Spleen (tissue), 7 donors: Measurements from ENCODE around the gene MMP23B.

Experiments used
- CTCF ChIP-seq, 11 experiments: fragments of 200-600 bp in 7 of 11; fragments of 450-650 bp in 4 of 11; sonication (generic) in 4 of 11; IDR thresholded peaks in 8 of 11; conservative IDR thresholded peaks in 3 of 11; 1 replicate in 7 of 11; 2 replicates in 4 of 11; pipeline versions ENCODE4 v1.4.0 to v1.8.0; 2016 to 2021; ENCODE audit warnings: antibody characterized with exemption in 11 of 11, inconsistent platforms in 4 of 11, mild to moderate bottlenecking in 1 of 11
- POLR2A ChIP-seq, 3 donors: fragments of 450-650 bp; IDR thresholded peaks; one replicate each; pipeline ENCODE4 v1.5.1; 2017; ENCODE audit warnings: antibody characterized with exemption in 3 of 3, mild to moderate bottlenecking in 1 of 3
- POLR2AphosphoS5 ChIP-seq, 3 donors: sonication (generic); formaldehyde crosslinking; IDR thresholded peaks; one replicate each; pipeline ENCODE4 v1.5.1; 2017; ENCODE audit warnings: antibody characterized with exemption in 3 of 3
- donor health status: DM: no; HTN: no; CAD: no; lungs with moderate emphysema.
- donor health status: DM: no; HTN: no; CAD: no.
- donor health status: DM: no; HTN: no; CAD: no.

- TF ChIP-seq CTCF (IDR thresholded peaks at IDR 0.05 in 8 of 11, conservative IDR thresholded peaks at IDR 0.05 in 3 of 11) (no peak), POLR2A (IDR thresholded peaks at IDR 0.05) (no peak), POLR2AphosphoS5 (IDR thresholded peaks at IDR 0.05) (no peak)
Measured at GRCh38 chr1:1616045-1616790, 15.8 kb upstream of the MMP23B start.
